Measurements from ENCODE around the gene RAB36. TPM values are rescaled to one million over a fixed set of nuclear protein-coding genes. Genes with fewer than 3 reads are reported as not detected.

Gene RAB36
- total RNA-seq, 3 donors from 2014 or later, result 1.3 to 4.8 (median 2.9) TPM

DNA sequence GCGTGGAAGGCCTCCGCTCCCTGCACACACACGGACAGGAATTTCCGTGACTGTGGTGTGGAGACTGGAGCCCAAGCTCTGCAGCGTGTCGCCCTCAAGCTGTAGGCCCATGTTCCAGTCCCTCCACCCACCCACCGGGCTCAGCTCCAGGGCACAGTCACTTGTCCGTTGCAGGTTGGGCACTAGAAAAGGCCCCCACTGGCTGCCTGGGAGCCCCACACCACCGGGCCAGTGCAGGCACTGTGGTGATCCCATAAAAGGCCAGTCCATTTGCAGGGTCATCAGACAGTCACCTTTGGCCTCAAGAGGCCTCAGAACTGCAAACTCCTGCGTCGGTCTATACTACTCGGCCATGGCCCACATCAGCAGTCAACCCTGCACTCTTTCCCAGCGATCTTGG lies 16.3 kb downstream of the RAB36 start:
- no peaks in the 10 kb centered on the region for H3K4me1 ChIP-seq
- H3K27ac ChIP-seq, result no peak overlapping the region
- intact Hi-C loops (cut with DNase I; ENCODE audit: low total_unique reads), result no loop called here
- no peaks in the 10 kb centered on the region for H3K9me3 ChIP-seq
- no peak for TF ChIP-seq POLR2A (IDR thresholded peaks at IDR 0.05)
- TF ChIP-seq POLR2AphosphoS5 (IDR thresholded peaks at IDR 0.05), result no peak
- TF ChIP-seq, protein P1, sequence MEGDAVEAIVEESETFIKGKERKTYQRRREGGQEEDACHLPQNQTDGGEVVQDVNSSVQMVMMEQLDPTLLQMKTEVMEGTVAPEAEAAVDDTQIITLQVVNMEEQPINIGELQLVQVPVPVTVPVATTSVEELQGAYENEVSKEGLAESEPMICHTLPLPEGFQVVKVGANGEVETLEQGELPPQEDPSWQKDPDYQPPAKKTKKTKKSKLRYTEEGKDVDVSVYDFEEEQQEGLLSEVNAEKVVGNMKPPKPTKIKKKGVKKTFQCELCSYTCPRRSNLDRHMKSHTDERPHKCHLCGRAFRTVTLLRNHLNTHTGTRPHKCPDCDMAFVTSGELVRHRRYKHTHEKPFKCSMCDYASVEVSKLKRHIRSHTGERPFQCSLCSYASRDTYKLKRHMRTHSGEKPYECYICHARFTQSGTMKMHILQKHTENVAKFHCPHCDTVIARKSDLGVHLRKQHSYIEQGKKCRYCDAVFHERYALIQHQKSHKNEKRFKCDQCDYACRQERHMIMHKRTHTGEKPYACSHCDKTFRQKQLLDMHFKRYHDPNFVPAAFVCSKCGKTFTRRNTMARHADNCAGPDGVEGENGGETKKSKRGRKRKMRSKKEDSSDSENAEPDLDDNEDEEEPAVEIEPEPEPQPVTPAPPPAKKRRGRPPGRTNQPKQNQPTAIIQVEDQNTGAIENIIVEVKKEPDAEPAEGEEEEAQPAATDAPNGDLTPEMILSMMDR (IDR thresholded peaks at IDR 0.05), result no peak
- H3K4me3 ChIP-seq, result no peak overlapping the region
- DNase-seq (ENCODE audit: low spot score in 2 of 2), result no peak
- no peaks in the 10 kb centered on the region for H3K27me3 ChIP-seq
- no peaks in the 10 kb centered on the region for H3K36me3 ChIP-seq

DNA sequence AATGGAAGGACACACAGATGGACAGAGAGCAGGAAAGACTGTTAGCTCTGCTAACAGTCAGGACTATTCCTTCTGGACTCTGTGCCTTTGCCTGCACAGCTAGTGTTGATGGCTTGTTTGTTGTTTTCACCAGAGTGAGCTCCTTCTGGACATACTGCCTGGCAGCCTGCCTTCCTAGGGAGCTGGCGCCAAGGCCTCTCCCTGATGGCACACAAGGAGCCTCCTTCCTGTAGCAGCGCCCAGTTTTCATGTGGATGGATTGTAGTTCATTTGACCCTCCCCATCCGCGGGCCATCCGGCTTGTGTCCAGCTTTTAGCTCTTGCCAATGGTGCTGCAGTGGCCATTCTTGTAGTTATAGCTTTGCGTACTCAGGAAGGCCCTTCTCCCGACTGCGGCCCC lies 18.4 kb downstream of the RAB36 start:
- Histone ChIP-seq H3K9me3 (no peaks in the 10 kb centered on the region), H3K36me3 (no peaks in the 10 kb centered on the region), H3K4me3 (no peak overlapping the region), H3K27ac (no peak overlapping the region), H3K4me1 (no peaks in the 10 kb centered on the region), H3K27me3 (no peaks in the 10 kb centered on the region)
- intact Hi-C loops (cut with DNase I; ENCODE audit: low total_unique reads), result no loop called here
- no peak for TF ChIP-seq POLR2AphosphoS5 (IDR thresholded peaks at IDR 0.05)
- TF ChIP-seq POLR2A (IDR thresholded peaks at IDR 0.05), result no peak
- TF ChIP-seq, protein P1 (IDR thresholded peaks at IDR 0.05), result no peak
- DNase-seq (ENCODE audit: low spot score in 2 of 2), result peak; percentile 75 to 89

DNA sequence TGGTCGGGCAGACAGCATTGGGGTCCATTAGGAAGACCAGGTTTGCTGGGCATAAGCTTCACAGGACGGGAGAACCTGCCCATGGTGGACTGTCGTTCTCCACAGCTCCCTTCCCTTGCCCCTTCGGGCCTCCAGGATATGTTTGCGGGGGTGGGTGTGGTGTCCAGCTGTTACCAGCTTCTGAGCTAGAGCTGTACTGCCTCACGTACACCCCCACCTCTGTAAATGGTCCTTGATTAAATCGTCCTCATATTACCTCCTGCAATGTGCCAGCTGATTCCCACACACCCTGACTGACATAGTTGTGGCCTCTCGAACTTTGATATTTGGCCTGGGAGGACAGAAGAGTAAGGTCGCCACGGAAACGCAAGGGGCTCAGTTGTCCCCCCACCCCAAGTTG lies 18.8 kb downstream of the RAB36 start:
- DNase-seq (ENCODE audit: low spot score in 2 of 2), result no peak
- no peaks in the 10 kb centered on the region for H3K4me1 ChIP-seq
- TF ChIP-seq POLR2AphosphoS5 (IDR thresholded peaks at IDR 0.05) (no peak), POLR2A (IDR thresholded peaks at IDR 0.05) (no peak)
- TF ChIP-seq, protein P1 (IDR thresholded peaks at IDR 0.05), result no peak
- no peaks in the 10 kb centered on the region for H3K36me3 ChIP-seq
- H3K4me3 ChIP-seq, result no peak overlapping the region
- no peak overlapping the region for H3K27ac ChIP-seq
- intact Hi-C loops (cut with DNase I; ENCODE audit: low total_unique reads), result no loop called here
- no peaks in the 10 kb centered on the region for H3K27me3 ChIP-seq
- no peaks in the 10 kb centered on the region for H3K9me3 ChIP-seq

DNA sequence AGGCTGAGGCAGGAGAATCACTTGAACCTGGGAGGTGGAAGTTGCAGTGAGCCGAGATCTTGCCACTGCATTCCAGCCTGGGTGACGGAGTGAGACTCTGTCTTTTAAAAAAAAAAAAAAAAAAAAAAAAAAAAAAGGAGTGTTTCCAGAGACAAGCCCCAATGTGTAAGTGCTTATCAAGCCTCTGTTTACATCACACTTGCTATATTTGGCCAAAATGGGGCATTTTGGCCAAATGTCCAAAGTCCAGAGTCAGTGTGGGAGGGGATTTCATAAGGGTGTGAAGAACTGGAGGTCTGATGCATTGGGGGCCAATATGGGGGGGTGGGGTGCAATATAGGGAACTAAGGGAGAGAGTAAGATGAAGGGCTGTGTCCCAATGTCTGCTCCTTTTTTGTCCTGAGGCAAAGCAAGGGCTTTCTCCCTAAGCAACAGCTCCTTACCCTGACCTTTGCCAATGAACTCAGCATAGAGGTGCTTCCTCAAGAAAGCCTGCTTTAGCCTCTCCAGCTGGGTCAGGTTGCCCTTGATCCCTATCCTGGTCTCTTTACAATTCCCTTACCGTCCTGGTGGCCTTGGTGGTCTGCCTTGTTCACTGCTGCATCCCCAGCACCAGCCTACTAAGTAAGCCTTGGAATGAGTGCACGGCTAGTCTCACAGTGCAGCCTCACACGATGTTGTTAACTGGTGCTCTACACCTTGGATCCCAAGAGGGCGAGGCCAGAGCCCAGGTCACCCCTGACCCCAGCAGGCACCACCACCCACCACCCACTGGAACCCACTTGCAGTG lies 21.0 kb downstream of the RAB36 start:
- TF ChIP-seq POLR2AphosphoS5 (IDR thresholded peaks at IDR 0.05) (no peak), POLR2A (IDR thresholded peaks at IDR 0.05) (no peak)
- TF ChIP-seq, protein P1 (IDR thresholded peaks at IDR 0.05), result no peak
- DNase-seq (ENCODE audit: low spot score in 2 of 2), result no peak
- intact Hi-C loops (cut with DNase I; ENCODE audit: low total_unique reads), result no loop called here
- Histone ChIP-seq H3K27me3 (no peaks in the 10 kb centered on the region), H3K4me3 (no peak overlapping the region), H3K27ac (no peak overlapping the region), H3K9me3 (no peaks in the 10 kb centered on the region), H3K4me1 (no peaks in the 10 kb centered on the region), H3K36me3 (no peaks in the 10 kb centered on the region)

DNA sequence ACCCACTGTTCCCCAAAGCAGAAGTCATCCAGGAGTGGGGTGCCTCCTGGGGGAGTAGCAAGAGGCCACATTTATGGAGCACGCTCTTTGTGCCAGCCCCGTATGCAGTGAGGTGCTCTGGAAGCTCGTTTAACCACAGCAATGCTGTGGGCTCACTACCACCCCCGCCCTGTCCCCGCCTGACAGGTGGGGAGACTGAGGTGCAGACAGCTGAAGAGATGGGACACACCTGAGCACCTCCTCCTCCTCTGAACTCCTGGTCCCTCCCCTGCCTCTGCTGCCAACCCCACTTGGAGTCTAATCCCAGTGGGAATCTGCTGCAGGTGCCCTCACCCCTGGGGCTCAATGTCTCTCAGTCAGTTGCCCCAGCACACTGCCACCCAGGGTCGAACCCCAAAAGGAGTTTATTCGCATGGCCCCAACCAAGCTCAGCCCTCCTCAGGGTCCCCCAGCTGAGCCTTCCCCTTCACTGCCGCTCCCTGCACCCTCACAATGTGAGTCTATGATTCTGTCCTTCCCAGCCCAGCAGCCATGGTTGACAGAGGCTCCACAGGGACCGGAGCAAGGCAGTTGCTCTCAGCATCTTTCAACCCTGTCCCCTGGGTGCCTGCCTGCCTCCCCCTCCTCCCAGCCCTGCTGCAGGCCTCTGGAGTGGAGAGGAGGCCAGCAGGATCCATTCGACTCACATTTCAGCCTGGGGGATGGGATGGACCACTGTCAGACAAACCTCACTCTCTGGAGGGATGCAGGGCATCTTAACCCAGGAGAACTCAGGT lies 21.8 kb downstream of the RAB36 start:
- no peaks in the 10 kb centered on the region for H3K9me3 ChIP-seq
- no peak overlapping the region for H3K4me3 ChIP-seq
- DNase-seq (ENCODE audit: low spot score in 2 of 2), result no peak
- H3K36me3 ChIP-seq, result no peaks in the 10 kb centered on the region
- no peaks in the 10 kb centered on the region for H3K4me1 ChIP-seq
- TF ChIP-seq, protein P1 (IDR thresholded peaks at IDR 0.05), result no peak
- TF ChIP-seq POLR2AphosphoS5 (IDR thresholded peaks at IDR 0.05), result no peak
- TF ChIP-seq POLR2A (IDR thresholded peaks at IDR 0.05), result no peak
- intact Hi-C loops (cut with DNase I; ENCODE audit: low total_unique reads), result no loop called here
- H3K27me3 ChIP-seq, result no peaks in the 10 kb centered on the region
- H3K27ac ChIP-seq, result no peak overlapping the region
